Activated T-helper 9 cell treated with anti-CD3 and anti-CD28 coated beads, Interleukin-2, amount 50 U/mL, for 16 hours (primary cell): Measurements from ENCODE around the gene CRY2.
A peak's percentile ranks its signal among the peaks of the same experiment; 100 is the strongest.
"Not testable (repeated sequence)": the region's sequence is repeated elsewhere in the genome, so short reads cannot be mapped to it uniquely, and the experiment has no call there.

Source experiments
- DNase-seq: peaks from one replicate; pipeline ENCODE4 v3.0.0-alpha.2; 2020; ENCODE audit warnings: low read depth

Gene CRY2

GRCh38 chr11:45899448-45900174 lies 52.3 kb downstream of the CRY2 start:
- DNase-seq: peak; percentile 45

DNA sequence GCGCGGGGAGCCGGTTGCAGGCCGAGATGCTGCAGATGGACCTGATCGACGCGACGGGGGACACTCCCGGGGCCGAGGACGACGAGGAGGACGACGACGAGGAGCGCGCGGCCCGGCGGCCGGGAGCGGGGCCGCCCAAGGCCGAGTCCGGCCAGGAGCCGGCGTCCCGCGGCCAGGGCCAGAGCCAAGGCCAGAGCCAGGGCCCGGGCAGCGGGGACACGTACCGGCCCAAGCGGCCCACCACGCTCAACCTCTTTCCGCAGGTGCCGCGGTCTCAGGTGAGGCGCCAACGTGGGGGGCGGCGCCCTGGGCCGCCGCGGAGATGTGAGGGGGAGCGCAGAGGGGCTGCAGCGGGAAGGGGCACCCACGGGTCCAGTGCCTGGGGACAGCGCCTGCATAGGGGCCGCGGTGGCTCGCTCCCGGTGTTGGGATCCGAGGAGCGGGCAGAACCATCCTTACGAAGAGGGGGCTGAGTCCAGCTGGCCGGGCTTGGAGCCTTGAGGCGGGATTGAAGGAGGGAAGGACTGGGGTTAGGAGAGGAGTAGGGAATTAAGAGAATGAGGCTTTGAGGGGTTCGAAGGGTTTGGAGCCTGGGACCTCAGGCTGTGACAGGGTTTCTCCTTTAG lies 53.0 kb downstream of the CRY2 start:
- not testable (repeated sequence) for DNase-seq

DNA sequence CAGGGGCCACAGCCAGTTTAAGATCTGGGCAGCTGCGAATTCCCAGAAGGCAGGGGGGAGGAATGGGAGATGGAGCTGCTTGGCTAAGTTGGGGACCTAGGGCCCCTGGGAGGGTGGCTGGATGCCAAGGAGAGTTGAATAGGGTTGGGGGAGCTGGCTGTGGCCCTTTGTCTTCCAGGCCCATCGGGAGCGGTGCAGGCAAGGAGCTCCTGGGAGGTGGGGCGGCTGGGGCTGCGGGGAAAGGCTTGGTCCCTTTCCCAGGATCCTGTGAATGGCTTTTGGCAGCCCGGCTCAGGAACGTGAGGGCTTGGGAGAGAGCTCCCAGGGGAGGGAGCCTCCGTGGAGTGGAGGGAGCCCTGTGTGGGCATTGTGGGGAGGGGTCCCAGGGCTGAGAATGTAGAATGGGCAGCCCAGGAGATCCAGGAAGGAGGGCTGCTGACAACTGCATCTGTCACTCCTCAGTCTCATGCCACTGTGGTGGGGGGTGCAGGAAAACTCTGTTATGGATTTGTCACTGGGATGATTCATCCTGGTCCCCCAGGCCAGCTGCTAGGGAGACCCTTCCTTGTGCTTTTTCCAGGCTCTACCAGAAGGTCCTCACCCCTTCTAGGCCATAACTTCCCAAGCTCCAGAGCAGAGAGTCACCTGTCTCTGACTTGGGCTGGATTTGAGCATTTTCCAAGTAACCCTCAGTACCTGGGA lies 53.8 kb downstream of the CRY2 start:
- no peak for DNase-seq

DNA sequence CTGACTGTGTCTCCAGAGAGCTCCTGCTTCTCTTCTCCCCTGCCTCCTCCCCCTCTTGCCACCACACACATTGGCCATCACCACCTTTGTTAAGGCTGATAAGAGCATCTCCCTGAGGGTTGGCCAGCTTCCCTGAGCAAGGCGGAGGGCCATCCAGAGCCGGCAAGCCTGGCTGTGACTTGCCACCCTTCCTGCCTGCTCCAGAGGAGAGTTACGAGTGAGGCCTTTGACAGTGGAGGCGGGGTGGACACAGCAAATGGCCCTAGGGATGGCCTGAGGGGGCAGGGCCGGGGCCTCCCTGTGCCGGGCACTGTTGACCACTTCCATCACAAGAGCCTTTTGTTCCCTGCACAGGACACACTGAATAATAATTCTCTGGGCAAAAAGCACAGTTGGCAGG lies 54.4 kb downstream of the CRY2 start:
- no peak for DNase-seq

- DNase-seq: no peak
These were observed 55.4 kb downstream of the CRY2 start for GRCh38 chr11:45902452-45903380.

- DNase-seq: no peak
These were observed 57.1 kb downstream of the CRY2 start for GRCh38 chr11:45904309-45904915.

GRCh38 chr11:45905095-45905494 lies 57.8 kb downstream of the CRY2 start:
- DNase-seq: no peak

DNA sequence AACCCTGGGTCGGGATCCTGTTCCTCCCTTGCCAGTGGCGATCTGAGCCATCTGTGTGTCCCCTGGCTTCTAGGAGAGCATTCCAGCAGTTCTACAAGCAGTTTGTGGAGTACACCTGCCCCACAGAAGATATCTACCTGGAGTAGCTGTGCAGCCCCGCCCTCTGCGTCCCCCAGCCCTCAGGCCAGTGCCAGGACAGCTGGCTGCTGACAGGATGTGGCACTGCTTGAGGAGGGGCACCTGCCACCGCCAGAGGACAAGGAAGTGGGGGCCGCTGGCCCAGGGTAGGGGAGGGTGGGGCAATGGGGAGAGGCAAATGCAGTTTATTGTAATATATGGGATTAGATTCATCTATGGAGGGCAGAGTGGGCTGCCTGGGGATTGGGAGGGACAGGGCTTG lies 58.3 kb downstream of the CRY2 start:
- DNase-seq: not testable (repeated sequence)

- DNase-seq: no peak
These were observed 58.9 kb downstream of the CRY2 start for GRCh38 chr11:45906096-45906682.

- DNase-seq: no peak
These were observed 59.8 kb downstream of the CRY2 start, which contains the start of gene FREY1 for GRCh38 chr11:45906965-45907611. Gene FREY1, minus strand, starts transcription at chr11:45907271. Its CDS starts 26 bp downstream, at chr11:45907245.

DNA sequence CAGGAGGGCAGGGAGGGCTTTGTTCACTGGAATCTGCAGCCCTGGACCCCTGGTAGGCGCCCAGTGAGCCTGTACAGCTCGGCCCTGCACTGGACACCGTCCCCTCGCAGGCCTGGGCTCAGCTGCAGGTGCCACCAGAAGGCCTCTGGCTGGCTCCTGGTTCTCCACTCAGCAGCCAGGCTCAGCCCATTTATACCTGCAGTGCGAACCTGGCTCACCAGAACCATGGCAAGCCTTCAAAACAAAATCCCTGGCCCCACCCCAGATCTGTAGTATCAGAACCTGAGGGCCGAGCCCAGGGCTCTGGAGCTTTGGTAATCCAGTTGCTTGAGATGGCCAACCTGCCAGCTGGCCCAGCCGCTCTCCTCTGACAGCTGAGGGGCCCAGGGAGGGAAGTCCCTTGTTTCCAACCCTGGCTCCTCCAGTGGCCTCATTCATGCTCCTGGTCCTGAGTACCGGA lies 60.7 kb downstream of the CRY2 start:
- DNase-seq: no peak

DNA sequence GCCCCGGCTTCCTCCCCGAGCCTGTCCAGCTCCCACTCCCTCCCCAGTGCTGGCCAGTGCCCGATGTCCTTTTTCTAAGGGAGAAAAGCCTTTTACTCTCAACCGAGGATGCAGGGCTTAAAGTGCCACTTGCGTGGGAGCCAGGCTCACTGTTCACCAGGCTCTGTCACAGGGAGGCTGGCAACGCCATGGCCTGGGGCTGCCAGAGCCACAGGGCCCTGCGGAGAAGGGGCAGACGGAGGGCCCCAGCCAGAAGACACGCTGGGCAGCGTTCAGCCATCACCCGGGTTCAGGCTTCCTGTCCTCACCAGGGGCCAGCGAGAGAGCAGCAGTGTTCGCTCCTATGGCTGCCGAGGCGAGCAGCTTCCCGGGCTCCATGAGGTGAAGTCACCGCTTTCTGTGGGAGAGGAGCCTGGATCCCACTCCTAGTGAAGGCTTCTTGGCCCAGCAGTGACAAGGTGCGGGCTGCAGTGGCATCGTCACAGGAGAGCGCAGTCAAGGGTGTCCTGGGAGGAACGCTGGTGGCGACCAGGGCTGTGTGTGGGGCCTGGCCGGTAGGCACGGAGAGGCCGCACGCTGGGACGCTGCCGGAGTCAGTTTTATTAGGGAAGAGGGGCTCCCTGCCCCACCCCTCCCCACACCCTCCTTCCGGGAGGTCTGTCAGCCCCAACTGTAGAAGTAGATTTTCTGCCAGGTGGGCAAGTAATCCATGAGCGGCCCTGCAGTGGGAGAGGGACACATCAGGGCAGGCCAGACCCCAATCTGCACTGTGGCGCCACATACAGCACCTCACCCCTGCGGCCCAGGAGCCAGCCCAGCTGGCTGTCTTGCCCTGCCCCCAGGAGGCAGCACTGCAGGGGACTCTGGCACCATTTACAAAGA lies 62.6 kb downstream of the CRY2 start:
- no peak for DNase-seq

DNA sequence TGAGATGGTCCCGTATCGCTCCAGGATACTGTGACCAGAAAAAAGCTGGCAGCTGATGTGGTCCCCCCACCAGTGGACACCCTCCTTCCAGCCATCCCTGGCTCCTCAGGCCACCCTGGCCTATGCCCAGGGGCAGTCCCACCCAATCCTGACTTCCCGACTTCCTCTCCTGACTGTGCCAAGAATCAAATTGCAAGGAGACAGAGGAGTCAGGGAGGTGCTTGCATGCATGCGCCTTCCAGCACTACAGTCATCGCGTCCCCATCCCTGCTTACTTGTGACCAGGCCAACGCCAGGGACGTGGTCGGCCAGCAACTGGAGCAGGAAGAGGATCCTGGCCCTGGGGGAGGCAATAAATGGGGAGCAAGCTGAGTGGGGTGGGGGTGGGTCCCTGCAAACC lies 63.3 kb downstream of the CRY2 start:
- DNase-seq: no peak

- DNase-seq: no peak
These were observed 66.2 kb downstream of the CRY2 start for GRCh38 chr11:45913514-45913913.

GRCh38 chr11:45913942-45914635 lies 66.8 kb downstream of the CRY2 start:
- DNase-seq: no peak

DNA sequence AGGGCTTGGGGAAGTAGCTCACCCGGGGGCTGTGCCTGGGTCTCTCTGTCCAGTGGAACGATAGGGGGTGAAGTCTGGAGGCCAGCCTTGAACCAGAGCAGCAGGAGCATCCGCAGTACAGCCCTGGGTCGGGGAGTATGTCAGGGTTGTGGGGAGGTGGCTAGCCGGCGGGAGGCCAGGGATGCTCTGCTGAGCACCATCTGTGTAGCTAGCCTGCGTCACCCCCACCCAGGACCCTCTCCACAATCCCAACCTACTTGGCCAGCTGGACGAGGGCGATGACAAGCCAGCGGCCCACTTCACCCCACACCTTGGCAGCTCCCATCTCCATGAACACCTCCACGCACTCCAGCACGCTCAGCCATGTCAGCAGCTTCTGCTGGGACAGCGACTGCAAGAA lies 68.2 kb downstream of the CRY2 start:
- DNase-seq: no peak

DNA sequence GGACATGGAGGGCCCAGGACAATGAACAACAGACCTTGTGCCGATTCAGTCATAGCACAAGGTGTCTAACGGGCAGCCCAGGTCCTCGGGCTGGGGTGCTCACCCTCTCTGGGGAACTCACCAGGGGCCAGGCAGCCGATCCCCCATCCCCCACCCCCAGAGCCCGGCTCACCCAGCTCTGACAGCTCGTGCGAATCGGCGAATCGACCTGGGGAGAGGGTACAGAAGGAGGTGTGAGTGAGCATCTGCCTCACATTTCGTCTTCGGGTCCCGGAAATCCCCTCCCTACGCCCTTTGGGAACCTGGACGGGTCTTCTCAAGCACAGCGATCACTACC lies 70.0 kb downstream of the CRY2 start:
- DNase-seq: no peak

GRCh38 chr11:45917623-45918330 lies 70.5 kb downstream of the CRY2 start, which contains the start of gene PEX16:
Gene PEX16, minus strand, starts transcription at chr11:45917877. Its CDS starts 66 bp downstream, at chr11:45917811.
- peak; percentile 88 for DNase-seq
